Activated effector memory CD4-positive, alpha-beta T cell treated with Interleukin-2 at 50 U/mL for 16 hours (primary cell): ENCODE measurements around the gene MYNN.

Experiments
- DNase-seq: peaks from one replicate; pipeline ENCODE4 v3.0.0-alpha.2; 2020

Gene MYNN

DNA sequence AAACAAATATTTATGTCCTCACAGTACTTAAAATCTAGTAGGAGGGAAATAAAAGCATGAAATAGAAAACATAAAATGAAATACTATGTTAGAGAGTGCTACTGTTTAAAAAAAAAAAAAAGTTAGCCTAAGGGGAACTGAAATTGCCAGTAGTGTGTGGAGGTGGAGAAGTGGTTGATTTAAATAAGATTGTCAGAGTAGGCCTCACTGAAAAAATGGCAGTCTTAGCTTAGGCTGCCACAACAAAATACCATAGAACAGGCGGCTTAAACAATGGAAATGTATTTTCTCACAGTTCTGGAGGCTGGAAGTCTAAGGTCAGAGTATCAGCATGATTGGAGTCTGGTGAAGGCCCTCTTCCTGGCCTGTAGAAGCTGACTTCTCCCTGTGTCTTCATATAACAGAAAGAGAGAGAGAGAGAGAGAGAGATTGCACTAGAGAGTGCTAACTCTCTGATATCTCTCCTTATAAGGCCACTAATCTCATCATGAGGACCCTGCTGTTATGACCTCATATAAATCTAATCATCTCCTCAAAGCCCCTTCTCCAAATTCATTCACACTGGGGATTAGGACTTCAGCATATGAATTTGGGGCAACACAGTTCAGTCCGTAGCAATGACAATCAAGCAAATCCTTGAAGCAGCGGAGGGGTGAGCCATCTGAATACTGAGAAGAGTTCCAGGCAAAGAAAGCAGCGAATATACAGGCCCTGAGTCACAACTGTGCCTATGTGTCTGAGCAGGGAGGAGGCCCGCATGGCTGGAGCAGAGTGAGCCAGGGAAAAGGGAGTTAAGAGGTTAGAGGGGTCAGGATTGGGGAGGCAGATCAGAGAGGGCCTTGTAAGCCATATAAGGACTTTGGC lies 63.1 kb downstream of the MYNN start:
- no peak for DNase-seq

DNA sequence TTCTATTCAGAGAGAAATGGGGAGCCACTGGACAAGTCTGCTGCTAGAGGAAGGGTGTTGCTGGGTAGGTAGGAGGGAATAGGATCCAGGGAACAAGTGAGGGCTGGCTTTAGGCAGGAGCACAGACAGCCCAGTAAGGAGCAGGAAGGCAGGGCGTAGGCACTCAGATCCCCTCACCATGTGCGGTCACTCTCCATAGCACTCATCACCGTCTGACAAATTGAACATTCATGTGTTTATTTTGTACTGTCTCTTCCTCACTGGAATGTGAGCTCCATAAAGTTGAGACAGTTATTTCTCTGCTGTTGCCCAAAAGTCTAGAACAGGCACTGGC lies 63.7 kb downstream of the MYNN start:
- no peak for DNase-seq

DNA sequence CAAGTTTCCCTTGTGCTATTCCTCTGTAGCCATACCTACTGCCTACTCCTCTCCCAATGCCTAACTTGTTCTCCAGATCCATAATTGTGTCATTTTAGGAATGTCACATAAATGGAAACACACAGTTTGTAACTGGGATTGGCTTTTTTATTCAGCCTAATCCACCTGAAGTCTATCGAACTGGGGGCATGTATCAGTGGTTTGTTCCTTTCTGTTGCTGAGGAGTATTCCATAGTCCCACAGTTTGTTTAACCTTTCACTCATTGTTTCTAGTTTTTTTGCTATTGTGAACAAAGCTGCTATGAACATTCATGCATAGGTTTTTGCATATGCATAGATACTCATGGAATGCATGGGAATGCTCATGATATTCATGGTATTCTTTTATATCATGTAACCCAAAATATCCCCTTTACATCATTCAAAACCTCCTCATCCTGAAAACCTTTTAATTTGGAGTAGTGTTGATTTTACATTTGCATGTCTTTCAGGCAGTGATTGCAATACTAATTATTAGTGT lies 65.4 kb downstream of the MYNN start:
- no peak for DNase-seq
